HepG2 (cell line): Measurements from ENCODE around the gene HECTD3. TPM values are rescaled to one million over a fixed set of nuclear protein-coding genes. Genes with fewer than 3 reads are reported as not detected.

Source experiments
- ARNT2 ChIP-seq: sonication (generic); formaldehyde crosslinking; IDR thresholded peaks from 2 replicates; pipeline ENCODE4 v1.8.0; 2022; ENCODE audit warnings: mild to moderate bottlenecking, low read depth, missing genetic modification reagents, moderate library complexity
- ATF2 ChIP-seq: sonication (generic); formaldehyde crosslinking; IDR thresholded peaks from 2 replicates; pipeline ENCODE4 v1.4.0; 2020; ENCODE audit warnings: missing genetic modification reagents
- MNT ChIP-seq: fragments of 450-650 bp; IDR thresholded peaks from 2 replicates; pipeline ENCODE4 v1.6.1; 2016
- NFKBIZ ChIP-seq: IDR thresholded peaks from 2 replicates; pipeline ENCODE4 v1.6.1; 2018; ENCODE audit warnings: missing genetic modification reagents, missing compliant biosample characterization
- PBX2 ChIP-seq: IDR thresholded peaks from 2 replicates; pipeline ENCODE4 v1.6.1; 2016; ENCODE audit warnings: control low read depth
- REXO4 ChIP-seq: sonication (generic); formaldehyde crosslinking; IDR thresholded peaks from 2 replicates; pipeline ENCODE4 v1.8.0; 2022; ENCODE audit warnings: missing genetic modification reagents, mild to moderate bottlenecking, borderline replicate concordance
- ZNF432 ChIP-seq: sonication (generic); formaldehyde crosslinking; IDR thresholded peaks from 2 replicates; pipeline ENCODE4 v1.5.0; 2020; ENCODE audit warnings: missing genetic modification reagents, mild to moderate bottlenecking, borderline replicate concordance
- ZNF446 ChIP-seq: sonication (generic); formaldehyde crosslinking; IDR thresholded peaks from 2 replicates; pipeline ENCODE4 v1.5.0; 2020; ENCODE audit warnings: mild to moderate bottlenecking, missing genetic modification reagents
- polyA plus RNA-seq, 8 experiments: library from polyadenylated mRNA; depleted of rRNA in 3 of 8; stranded (reverse) in 7 of 8; unstranded in 1 of 8; fragments of >200 nt; fragmentation: Illumina TruSeq in 4 of 8; extraction: Trizol in 4 of 8; gene quantifications; 2 replicates each; pipeline versions ENCODE4 v1.2.1 to v1.2.3, GENCODE V29; 2011 to 2016; ENCODE audit warnings: low read depth in 4 of 8, missing spikeins in 1 of 8, mixed read lengths in 1 of 8; ENCODE audit not compliant: insufficient read depth in 1 of 8
- total RNA-seq, 5 experiments: library from RNA; depleted of rRNA; stranded (reverse); fragments of >200 nt; fragmentation: Illumina TruSeq; extraction: Trizol; gene quantifications; 2 replicates each; pipeline ENCODE4 v1.2.3, GENCODE V29; 2016; ENCODE audit warnings: low read depth in 1 of 5
- TF ChIP-seq, protein P1 (sequence below): sonication (generic); formaldehyde crosslinking; IDR thresholded peaks from 2 replicates; pipeline ENCODE4 v1.4.0; 2020; ENCODE audit warnings: missing genetic modification reagents, borderline replicate concordance
- TF ChIP-seq, protein P2 (sequence below): sonication (generic); formaldehyde crosslinking; IDR thresholded peaks from 2 replicates; pipeline ENCODE4 v1.4.0; 2020; ENCODE audit warnings: missing genetic modification reagents

The HECTD3 gene
- total and polyA plus RNA-seq, 2 of the 13 experiments (the other 11 are each of a cell fraction or from before 2014, with no cell fraction given): 18.6 to 24.5 TPM

DNA sequence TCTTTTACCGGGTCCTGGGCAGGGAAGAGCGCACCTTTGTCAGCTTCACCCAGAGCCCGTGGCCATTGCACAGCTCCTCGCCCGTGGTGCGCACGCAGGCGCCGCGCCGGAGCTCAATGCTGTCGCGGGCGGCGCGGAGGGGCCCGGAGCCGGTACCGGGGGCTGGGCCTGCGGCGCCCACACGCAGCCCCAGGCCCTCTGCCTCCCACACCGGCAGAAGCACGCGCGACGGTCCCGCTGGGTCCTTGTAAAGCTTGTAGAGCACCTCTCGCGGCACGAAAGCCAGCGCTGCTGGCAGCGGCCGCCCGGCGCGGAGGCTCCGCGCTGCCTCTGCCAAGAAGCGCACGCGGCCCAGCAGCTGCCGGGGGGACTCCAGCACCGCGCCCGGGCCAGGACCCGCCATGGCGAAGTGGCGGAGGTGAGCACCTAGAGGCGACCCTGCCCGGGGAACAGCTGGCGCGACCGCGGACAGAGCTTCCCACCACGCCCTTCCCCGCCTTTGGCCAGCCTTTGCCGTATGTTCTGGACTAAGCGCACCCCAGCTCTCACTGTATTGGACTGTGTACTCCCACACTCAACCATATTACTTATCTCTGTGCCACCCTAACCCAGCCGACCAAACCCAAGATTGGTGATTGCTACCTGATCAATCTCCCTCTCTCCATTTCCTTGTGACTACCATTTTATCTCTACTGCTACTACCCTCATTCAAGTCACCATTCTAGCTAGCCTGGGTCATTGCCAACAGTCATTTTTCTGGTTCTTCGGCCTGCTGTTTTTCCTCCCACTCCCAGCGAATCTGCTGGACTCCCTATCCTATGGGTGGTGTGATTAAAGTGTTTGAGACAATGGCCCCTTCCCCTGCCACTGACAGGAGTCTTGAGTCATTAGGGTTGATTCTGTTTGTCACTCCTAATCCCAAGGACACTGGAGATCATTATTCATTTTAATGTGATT, at the start of gene HECTD3 (continued):
- TF ChIP-seq, protein P1, sequence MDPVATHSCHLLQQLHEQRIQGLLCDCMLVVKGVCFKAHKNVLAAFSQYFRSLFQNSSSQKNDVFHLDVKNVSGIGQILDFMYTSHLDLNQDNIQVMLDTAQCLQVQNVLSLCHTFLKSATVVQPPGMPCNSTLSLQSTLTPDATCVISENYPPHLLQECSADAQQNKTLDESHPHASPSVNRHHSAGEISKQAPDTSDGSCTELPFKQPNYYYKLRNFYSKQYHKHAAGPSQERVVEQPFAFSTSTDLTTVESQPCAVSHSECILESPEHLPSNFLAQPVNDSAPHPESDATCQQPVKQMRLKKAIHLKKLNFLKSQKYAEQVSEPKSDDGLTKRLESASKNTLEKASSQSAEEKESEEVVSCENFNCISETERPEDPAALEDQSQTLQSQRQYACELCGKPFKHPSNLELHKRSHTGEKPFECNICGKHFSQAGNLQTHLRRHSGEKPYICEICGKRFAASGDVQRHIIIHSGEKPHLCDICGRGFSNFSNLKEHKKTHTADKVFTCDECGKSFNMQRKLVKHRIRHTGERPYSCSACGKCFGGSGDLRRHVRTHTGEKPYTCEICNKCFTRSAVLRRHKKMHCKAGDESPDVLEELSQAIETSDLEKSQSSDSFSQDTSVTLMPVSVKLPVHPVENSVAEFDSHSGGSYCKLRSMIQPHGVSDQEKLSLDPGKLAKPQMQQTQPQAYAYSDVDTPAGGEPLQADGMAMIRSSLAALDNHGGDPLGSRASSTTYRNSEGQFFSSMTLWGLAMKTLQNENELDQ (CRISPR knock-in tag): no peak
- TF ChIP-seq ZNF432 (CRISPR knock-in tag) (no peak), ATF2 (CRISPR knock-in tag) (no peak), MNT (peak; percentile 20; the same call in 1 of the 2 replicates), ZNF446 (CRISPR knock-in tag) (no peak), PBX2 (CRISPR knock-in tag) (no peak), ARNT2 (CRISPR knock-in tag) (peak; percentile 21; the same call in 1 of the 2 replicates), NFKBIZ (no peak), REXO4 (no peak)
- TF ChIP-seq, protein P2, sequence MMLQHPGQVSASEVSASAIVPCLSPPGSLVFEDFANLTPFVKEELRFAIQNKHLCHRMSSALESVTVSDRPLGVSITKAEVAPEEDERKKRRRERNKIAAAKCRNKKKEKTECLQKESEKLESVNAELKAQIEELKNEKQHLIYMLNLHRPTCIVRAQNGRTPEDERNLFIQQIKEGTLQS: no peak
- TF ChIP-seq, all 625 proteins: peak for 136
